Glutamatergic neuron (in vitro differentiated cells): ENCODE data around the gene CACNG5. TPM values are rescaled to one million over a fixed set of nuclear protein-coding genes. Genes with fewer than 3 reads are reported as not detected.
A peak's percentile ranks its signal among the peaks of the same experiment; 100 is the strongest.

Source experiments
- DNase-seq: peaks from one replicate; pipeline ENCODE4 v3.0.0; 2022
- H3K27ac Mint-ChIP-seq: one replicate; pipeline ENCODE4 v1.8.0; 2020; ENCODE audit warnings: mild to moderate bottlenecking, mixed read lengths, inconsistent platforms; ENCODE audit not compliant: unreplicated experiment
- H3K27me3 Mint-ChIP-seq: one replicate; pipeline ENCODE4 v1.8.0; 2020; ENCODE audit warnings: mild to moderate bottlenecking, moderate library complexity, mixed read lengths, inconsistent platforms; ENCODE audit not compliant: unreplicated experiment
- H3K36me3 Mint-ChIP-seq: one replicate; pipeline ENCODE4 v1.8.0; 2020; ENCODE audit warnings: mild to moderate bottlenecking, mixed read lengths, inconsistent platforms; ENCODE audit not compliant: unreplicated experiment
- H3K4me1 Mint-ChIP-seq: one replicate; pipeline ENCODE4 v1.8.0; 2020; ENCODE audit warnings: mild to moderate bottlenecking, low read depth, mixed read lengths, inconsistent platforms; ENCODE audit not compliant: unreplicated experiment
- H3K4me3 Mint-ChIP-seq: one replicate; pipeline ENCODE4 v1.8.0; 2020; ENCODE audit warnings: mild to moderate bottlenecking, mixed read lengths, inconsistent platforms; ENCODE audit not compliant: unreplicated experiment
- H3K9me3 Mint-ChIP-seq: one replicate; pipeline ENCODE4 v1.8.0; 2020; ENCODE audit warnings: mild to moderate bottlenecking, moderate library complexity, mixed read lengths, inconsistent platforms; ENCODE audit not compliant: unreplicated experiment
- CTCF ChIP-seq: fragments of 200-600 bp; sonication (generic); IDR thresholded peaks from one replicate; pipeline ENCODE4 v1.5.0; 2021; ENCODE audit not compliant: partially characterized antibody, unreplicated experiment
- total RNA-seq: library from RNA; stranded (reverse); fragmentation: NEBNext Ultra II Directional; extraction: Animal tissue kit (Norgen Biotek cat#: 25700); gene quantifications from one replicate; pipeline ENCODE4 v1.2.1, GENCODE V29; 2021; ENCODE audit not compliant: unreplicated experiment

Gene CACNG5
- total RNA-seq, 1 donor from 2014 or later = 45.1 TPM

GRCh38 chr17:66811683-66812054 lies 23.2 kb upstream of the CACNG5 start:
- Mint-ChIP-seq H3K36me3 (peaks cover 5% of the 10 kb centered on the region), H3K9me3 (peaks cover 5% of the 10 kb centered on the region), H3K27me3 (peaks cover 11% of the 10 kb centered on the region), H3K27ac (no peak overlapping the region), H3K4me1 (peaks cover 24% of the 10 kb centered on the region), H3K4me3 (no peak overlapping the region)
- DNase-seq = no peak
- no peak for TF ChIP-seq CTCF

GRCh38 chr17:66812571-66812970 lies 22.3 kb upstream of the CACNG5 start:
- no peak for DNase-seq
- Mint-ChIP-seq H3K4me1 (peaks cover 16% of the 10 kb centered on the region), H3K36me3 (peaks cover 10% of the 10 kb centered on the region), H3K4me3 (no peak overlapping the region), H3K27me3 (peaks cover 9% of the 10 kb centered on the region), H3K9me3 (peaks cover 4% of the 10 kb centered on the region), H3K27ac (no peak overlapping the region)
- no peak for TF ChIP-seq CTCF

GRCh38 chr17:66813296-66813695 lies 21.6 kb upstream of the CACNG5 start:
- DNase-seq = no peak
- Mint-ChIP-seq H3K27me3 (peaks cover 9% of the 10 kb centered on the region), H3K4me1 (peaks cover 13% of the 10 kb centered on the region), H3K9me3 (peaks cover 4% of the 10 kb centered on the region), H3K27ac (no peak overlapping the region), H3K4me3 (peak overlapping the region; percentile 11), H3K36me3 (peaks cover 15% of the 10 kb centered on the region)
- TF ChIP-seq CTCF = no peak

GRCh38 chr17:66814026-66814425 lies 20.9 kb upstream of the CACNG5 start:
- peaks cover 11% of the 10 kb centered on the region for H3K27me3 Mint-ChIP-seq
- DNase-seq = no peak
- no peak overlapping the region for H3K27ac Mint-ChIP-seq
- H3K9me3 Mint-ChIP-seq = peaks cover 4% of the 10 kb centered on the region
- TF ChIP-seq CTCF = no peak
- no peak overlapping the region for H3K4me3 Mint-ChIP-seq
- H3K4me1 Mint-ChIP-seq = peaks cover 13% of the 10 kb centered on the region
- H3K36me3 Mint-ChIP-seq = peaks cover 17% of the 10 kb centered on the region

GRCh38 chr17:66814570-66814969 lies 20.3 kb upstream of the CACNG5 start:
- Mint-ChIP-seq H3K27ac (no peak overlapping the region), H3K4me3 (no peak overlapping the region), H3K9me3 (peaks cover 4% of the 10 kb centered on the region), H3K36me3 (peaks cover 21% of the 10 kb centered on the region), H3K4me1 (peaks cover 13% of the 10 kb centered on the region), H3K27me3 (peaks cover 11% of the 10 kb centered on the region)
- TF ChIP-seq CTCF = no peak
- DNase-seq = no peak
